ENCODE results near the gene SEC24B.
"Not testable (repeated sequence)": the region's sequence is repeated elsewhere in the genome, so short reads cannot be mapped to it uniquely, and the experiment has no call there.

The SEC24B gene

DNA sequence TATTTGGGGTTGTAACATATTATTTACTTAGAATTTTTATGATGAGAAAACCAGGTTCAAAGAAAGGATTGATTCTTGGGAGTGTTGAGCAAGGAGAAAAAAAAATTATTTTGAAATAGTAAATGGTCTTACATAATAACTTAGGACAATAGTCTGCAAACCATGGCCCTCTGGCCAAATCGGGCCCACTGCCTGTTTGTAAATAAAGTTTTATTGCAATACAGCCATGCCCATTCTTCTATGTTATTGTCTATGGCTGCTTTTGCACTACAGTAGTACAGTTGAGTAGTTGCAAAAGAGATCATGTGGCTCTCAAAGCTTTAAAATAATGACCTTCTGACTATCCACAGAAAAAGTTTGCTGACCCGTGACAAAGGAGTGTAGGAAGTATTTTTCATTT, 63.3 kb downstream of the SEC24B start:
- Histone ChIP-seq H3K4me1 (peaks cover 13% of the 10 kb centered on the region), H3K36me3 (replicated peaks) (peaks cover 37% of the 10 kb centered on the region), H3K4me3 (no peak overlapping the region), H3K27me3 (ENCODE audit: low read depth) (no peaks in the 10 kb centered on the region), H3K9me3 (no peaks in the 10 kb centered on the region)
- peak in 1 of 2 experiments; percentile 7 for DNase-seq (ENCODE audit: low spot score in 2 of 2)
- in situ Hi-C loops (cut with MboI; ENCODE audit: low sequenced_read_pairs), result no loop called here

DNA sequence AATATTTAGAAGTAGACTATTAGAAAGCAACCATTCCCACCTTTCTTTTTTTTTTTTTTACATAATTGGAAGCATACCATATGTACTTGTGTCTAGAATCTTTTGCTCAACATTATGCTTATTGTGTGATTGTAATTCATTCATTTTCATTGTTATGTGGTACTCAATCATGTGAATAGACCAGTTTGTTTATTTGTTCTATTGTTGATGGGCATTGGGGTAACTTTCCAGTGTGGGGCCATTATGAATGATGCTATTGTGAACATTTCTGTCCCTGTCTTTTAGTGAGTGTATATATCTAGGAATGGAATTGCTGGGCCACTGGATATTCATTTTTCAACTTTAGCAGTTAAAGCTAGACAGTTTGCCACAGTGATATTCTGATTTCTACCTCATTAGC, 63.9 kb downstream of the SEC24B start:
- Histone ChIP-seq H3K4me3 (no peak overlapping the region), H3K9me3 (no peaks in the 10 kb centered on the region), H3K27me3 (ENCODE audit: low read depth) (no peaks in the 10 kb centered on the region), H3K4me1 (peaks cover 13% of the 10 kb centered on the region), H3K36me3 (replicated peaks) (peaks cover 37% of the 10 kb centered on the region)
- peak in 1 of 2 experiments; percentile 47 for DNase-seq (ENCODE audit: low spot score in 2 of 2)
- in situ Hi-C loops (cut with MboI; ENCODE audit: low sequenced_read_pairs), result no loop called here

DNA sequence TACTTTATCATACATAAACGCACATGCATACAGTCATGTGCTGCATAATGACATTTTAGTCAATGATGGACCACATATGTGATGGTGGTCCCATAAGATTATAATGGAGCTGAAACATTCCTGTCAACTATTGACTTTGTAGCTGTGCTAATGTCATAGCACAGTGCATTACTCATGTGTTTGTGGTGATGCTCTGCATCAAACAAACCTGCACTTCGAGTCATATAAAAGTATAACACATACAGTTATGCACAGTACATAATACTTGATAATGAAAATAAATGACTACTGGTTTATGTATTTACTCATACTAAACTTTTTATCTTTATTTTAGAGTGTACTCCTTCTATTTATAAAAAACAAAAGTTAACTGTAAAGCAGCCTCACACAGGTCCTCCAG, 65.9 kb downstream of the SEC24B start:
- in situ Hi-C loops (cut with MboI; ENCODE audit: low sequenced_read_pairs), result no loop called here
- peaks cover 32% of the 10 kb centered on the region for H3K36me3 ChIP-seq (replicated peaks)
- peaks cover 13% of the 10 kb centered on the region for H3K4me1 ChIP-seq
- no peaks in the 10 kb centered on the region for H3K27me3 ChIP-seq (ENCODE audit: low read depth)
- no peak overlapping the region for H3K4me3 ChIP-seq
- no peaks in the 10 kb centered on the region for H3K9me3 ChIP-seq
- DNase-seq (ENCODE audit: low spot score in 2 of 2), result no peak

DNA sequence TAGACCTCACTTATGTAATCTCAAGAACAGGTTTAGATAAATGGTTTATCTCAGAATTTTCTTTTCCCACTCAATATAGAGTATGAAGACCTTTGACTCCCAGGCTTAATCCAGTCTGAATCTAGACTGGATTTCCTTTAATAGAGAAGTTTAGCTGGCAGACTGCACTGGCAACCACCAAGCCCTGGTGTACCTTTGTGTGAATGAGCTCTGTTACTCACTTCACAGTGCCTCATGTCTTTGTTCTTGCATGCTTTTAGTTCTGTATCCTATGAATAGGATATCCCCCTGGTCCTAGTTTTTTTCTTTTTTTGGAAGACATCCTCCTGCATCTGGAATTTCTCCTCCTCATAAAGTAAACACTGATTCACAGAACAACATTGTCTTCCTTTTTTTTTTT, 73.3 kb downstream of the SEC24B start:
- H3K9me3 ChIP-seq, result no peaks in the 10 kb centered on the region
- H3K4me3 ChIP-seq, result no peak overlapping the region
- H3K36me3 ChIP-seq (replicated peaks), result peaks cover 28% of the 10 kb centered on the region
- DNase-seq (ENCODE audit: low spot score in 2 of 2), result no peak
- no peaks in the 10 kb centered on the region for H3K27me3 ChIP-seq (ENCODE audit: low read depth)
- in situ Hi-C loops (cut with MboI; ENCODE audit: low sequenced_read_pairs), result no loop called here
- H3K4me1 ChIP-seq, result no peaks in the 10 kb centered on the region; the same call in 1 of the 2 replicates

DNA sequence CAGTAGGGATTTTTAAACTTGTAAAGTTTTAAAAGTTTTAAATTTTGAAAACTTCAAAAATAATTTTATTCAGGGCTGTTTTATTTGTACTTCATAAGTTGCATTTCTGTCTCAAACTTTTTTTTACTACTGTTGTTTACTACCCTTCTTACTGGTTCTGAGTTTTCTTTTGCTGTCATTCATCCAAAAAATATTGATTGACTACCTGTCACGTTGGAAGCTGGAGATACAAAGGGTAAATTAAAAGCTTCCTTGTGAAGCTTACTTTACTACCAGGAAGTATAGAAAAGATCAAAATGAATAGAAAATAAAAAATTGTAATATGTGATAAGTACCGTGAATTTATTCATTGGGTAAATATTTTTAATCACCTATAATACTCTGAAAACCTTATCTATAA, 77.1 kb downstream of the SEC24B start:
- no peak for DNase-seq (ENCODE audit: low spot score in 2 of 2)
- no peak overlapping the region for H3K4me3 ChIP-seq
- H3K9me3 ChIP-seq, result no peaks in the 10 kb centered on the region
- H3K4me1 ChIP-seq, result no peaks in the 10 kb centered on the region; the same call in 1 of the 2 replicates
- in situ Hi-C loops (cut with MboI; ENCODE audit: low sequenced_read_pairs), result no loop called here
- H3K27me3 ChIP-seq (ENCODE audit: low read depth), result no peaks in the 10 kb centered on the region
- H3K36me3 ChIP-seq (replicated peaks), result peaks cover 38% of the 10 kb centered on the region

DNA sequence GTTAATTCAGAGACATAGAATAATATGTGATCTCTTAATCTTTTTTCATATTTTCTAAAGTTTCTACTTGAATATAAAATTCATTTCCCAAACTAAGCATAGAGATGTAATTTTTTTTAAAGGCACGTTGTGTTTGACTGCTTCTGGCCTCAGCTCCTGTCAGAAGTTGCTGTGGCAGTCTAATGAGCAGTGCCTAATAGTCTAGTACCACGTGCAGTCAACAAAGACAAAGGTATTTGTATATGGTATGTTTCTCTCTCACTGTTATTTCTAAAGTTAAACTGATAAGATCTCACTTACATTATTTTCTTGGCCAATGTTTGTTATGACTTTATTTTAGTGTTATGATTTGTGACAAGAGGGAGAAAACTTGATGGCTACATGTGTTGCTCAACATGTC, 77.8 kb downstream of the SEC24B start:
- Histone ChIP-seq H3K4me3 (no peak overlapping the region), H3K9me3 (no peaks in the 10 kb centered on the region), H3K27me3 (ENCODE audit: low read depth) (no peaks in the 10 kb centered on the region), H3K36me3 (replicated peaks) (peaks cover 36% of the 10 kb centered on the region), H3K4me1 (no peaks in the 10 kb centered on the region)
- in situ Hi-C loops (cut with MboI; ENCODE audit: low sequenced_read_pairs), result no loop called here
- no peak for DNase-seq (ENCODE audit: low spot score in 2 of 2)

DNA sequence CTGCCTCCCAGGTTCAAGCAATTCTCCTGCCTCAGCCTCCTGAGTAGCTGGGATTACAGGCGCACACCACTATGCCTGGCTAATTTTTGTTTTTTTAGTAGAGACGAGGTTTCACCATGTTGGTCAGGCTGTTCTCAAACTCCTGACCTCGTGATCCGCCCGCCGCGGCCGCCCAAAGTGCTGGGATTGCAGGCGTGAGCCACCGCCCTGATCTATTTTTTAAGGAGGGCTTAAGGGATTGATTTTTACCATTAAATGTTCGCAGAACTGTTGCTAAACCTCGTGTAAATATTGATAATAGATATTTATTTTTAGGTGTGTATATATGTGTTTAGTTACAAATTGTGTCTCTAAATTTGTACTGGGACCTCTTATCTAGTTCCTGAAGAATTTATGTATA, 79.8 kb downstream of the SEC24B start:
- peaks cover 42% of the 10 kb centered on the region for H3K36me3 ChIP-seq (replicated peaks)
- DNase-seq (ENCODE audit: low spot score in 2 of 2); H3K9me3 ChIP-seq; H3K4me1 ChIP-seq; in situ Hi-C loops (cut with MboI; ENCODE audit: low sequenced_read_pairs); H3K4me3 ChIP-seq; H3K27me3 ChIP-seq (ENCODE audit: low read depth): not testable (repeated sequence)

DNA sequence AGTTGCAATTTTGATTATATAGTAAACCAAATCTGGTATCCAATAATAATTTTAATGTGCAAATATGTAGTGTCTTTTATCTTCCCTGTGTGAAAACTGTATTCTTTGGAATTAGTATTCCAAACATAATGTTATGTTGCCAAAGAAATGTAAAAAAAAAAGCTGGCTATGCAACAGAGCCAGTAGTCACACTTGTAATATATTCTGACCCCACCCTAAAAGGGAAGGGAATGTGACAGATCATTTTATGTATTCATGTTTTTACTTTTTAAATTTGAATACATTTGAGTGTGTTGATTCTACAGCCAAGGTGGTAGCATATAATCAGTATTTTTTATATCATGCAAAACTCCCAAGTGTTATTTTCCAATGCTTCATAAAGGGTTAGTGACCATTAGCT, 98.6 kb downstream of the SEC24B start:
- peaks cover 54% of the 10 kb centered on the region for H3K36me3 ChIP-seq (replicated peaks)
- H3K27me3 ChIP-seq (ENCODE audit: low read depth), result no peaks in the 10 kb centered on the region
- in situ Hi-C loops (cut with MboI; ENCODE audit: low sequenced_read_pairs), result no loop called here
- no peak overlapping the region for H3K4me3 ChIP-seq
- no peaks in the 10 kb centered on the region for H3K9me3 ChIP-seq
- no peaks in the 10 kb centered on the region for H3K4me1 ChIP-seq
- no peak for DNase-seq (ENCODE audit: low spot score in 2 of 2)

DNA sequence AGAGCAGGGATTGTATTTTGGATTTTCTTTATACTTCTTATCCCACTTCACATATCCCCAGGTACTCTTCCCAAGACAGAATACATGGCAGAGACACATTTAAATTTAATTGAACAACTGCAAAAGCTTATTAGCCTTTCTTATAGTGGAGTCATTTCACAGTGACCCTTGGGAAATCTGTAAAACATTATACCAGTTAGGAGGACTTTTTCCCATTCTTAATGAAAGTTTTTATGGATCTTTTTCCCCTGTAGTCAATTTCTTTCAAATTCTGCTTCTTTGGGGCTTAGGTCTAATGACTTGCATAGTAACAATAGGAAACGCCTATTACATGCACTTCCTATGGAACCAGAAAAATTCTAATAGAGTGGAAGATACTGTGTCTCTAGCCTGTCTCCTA, 111.8 kb downstream of the SEC24B start:
- DNase-seq (ENCODE audit: low spot score in 2 of 2), result no peak
- Histone ChIP-seq H3K4me3 (no peak overlapping the region), H3K27me3 (ENCODE audit: low read depth) (no peaks in the 10 kb centered on the region), H3K36me3 (replicated peaks) (no peaks in the 10 kb centered on the region), H3K9me3 (no peaks in the 10 kb centered on the region), H3K4me1 (no peaks in the 10 kb centered on the region)
- in situ Hi-C loops (cut with MboI; ENCODE audit: low sequenced_read_pairs), result no loop called here

DNA sequence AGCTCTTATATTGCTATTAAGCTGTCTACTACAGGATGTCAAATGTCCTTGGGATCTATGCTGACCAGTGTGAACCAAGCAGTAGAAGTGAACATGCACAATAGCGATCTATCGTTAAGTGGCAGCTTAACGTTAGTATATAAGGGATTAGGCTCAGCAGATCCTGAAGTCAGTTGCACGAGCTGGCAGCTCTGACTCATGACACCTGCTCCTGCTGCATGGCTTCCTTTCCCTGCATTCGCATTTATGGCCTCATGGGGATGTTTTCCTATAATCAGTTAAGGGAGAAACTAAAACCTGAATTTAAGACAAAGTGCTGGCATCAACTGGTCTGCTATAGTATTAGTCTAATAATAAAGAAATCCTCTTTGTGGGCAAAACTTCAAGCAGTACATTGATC, 113.8 kb downstream of the SEC24B start:
- no peaks in the 10 kb centered on the region for H3K9me3 ChIP-seq
- in situ Hi-C loops (cut with MboI; ENCODE audit: low sequenced_read_pairs), result no loop called here
- H3K36me3 ChIP-seq (replicated peaks), result no peaks in the 10 kb centered on the region

DNA sequence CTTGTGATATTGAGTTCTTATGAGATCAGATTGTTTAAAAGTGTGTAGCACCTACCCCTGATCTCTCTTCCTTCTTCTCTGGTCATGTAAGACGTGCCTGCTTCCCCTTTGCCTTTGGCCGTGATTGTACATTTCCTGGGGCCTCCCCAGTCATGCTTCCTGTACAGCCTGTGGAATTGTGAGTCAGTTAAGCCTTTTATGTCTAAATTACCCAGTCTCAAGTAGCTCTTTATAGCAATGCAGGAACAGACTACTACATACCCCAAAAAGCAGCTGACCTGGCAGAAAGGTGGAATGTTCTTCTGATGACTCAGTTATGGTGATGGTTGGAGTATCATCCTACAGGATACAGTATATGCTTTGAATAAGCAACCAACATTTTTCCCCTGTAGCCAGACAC, 115.0 kb downstream of the SEC24B start:
- no peak for DNase-seq (ENCODE audit: low spot score in 2 of 2)
- no peak overlapping the region for H3K4me3 ChIP-seq
- H3K4me1 ChIP-seq, result no peaks in the 10 kb centered on the region
- in situ Hi-C loops (cut with MboI; ENCODE audit: low sequenced_read_pairs), result no loop called here
- no peaks in the 10 kb centered on the region for H3K36me3 ChIP-seq (replicated peaks)
- no peaks in the 10 kb centered on the region for H3K27me3 ChIP-seq (ENCODE audit: low read depth)
- H3K9me3 ChIP-seq, result no peaks in the 10 kb centered on the region

More for the DNA sequence above, 113.8 kb downstream of the SEC24B start:
- no peak for DNase-seq (ENCODE audit: low spot score in 2 of 2)
- H3K27me3 ChIP-seq (ENCODE audit: low read depth), result no peaks in the 10 kb centered on the region
- H3K4me3 ChIP-seq, result no peak overlapping the region
- no peaks in the 10 kb centered on the region for H3K4me1 ChIP-seq

DNA sequence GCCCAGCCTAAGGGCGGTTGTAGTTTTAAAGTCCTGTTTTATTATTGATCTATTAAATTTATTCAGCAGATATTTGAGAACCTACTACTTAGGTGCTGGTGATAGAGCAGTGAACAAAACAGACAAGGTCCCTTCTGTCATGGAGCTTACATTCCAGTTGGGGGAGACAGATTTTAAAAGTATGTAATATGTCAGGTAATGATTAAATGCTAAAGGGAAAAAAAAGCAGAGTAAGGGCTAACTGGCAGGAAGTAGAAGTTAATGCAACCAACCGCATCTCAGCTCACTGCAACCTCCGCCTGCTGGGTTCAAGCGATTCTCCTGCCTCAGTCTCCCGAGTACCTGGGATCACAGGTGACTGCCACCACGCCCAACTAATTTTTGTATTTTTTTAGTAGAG, 118.6 kb downstream of the SEC24B start:
- H3K4me3 ChIP-seq, result no peak overlapping the region
- no peak for DNase-seq (ENCODE audit: low spot score in 2 of 2)
- no peaks in the 10 kb centered on the region for H3K4me1 ChIP-seq
- H3K36me3 ChIP-seq (replicated peaks), result no peaks in the 10 kb centered on the region
- in situ Hi-C loops (cut with MboI; ENCODE audit: low sequenced_read_pairs), result no loop called here
- H3K9me3 ChIP-seq, result no peaks in the 10 kb centered on the region
- H3K27me3 ChIP-seq (ENCODE audit: low read depth), result no peaks in the 10 kb centered on the region

DNA sequence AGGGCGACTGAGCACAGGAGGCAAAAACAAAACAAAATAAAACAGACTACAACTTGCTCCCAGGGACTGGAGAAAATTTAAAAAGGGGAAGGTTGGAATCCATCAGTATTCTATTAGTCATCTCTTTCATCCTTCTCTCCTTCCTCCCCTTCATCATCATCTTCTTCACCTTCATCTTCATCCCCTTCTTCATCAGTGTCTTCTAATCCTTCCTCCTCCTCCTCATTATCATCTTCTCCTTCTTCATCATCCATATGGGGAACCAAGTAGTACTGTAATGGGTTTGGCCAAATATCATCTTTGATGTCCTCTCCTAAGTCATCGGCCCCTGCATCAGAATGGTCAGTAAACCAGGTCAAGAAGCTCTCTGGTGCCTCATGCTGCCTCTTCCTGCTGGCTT, 119.5 kb downstream of the SEC24B start:
- Histone ChIP-seq H3K4me1 (no peaks in the 10 kb centered on the region), H3K27me3 (ENCODE audit: low read depth) (no peaks in the 10 kb centered on the region), H3K9me3 (no peaks in the 10 kb centered on the region), H3K36me3 (replicated peaks) (no peaks in the 10 kb centered on the region), H3K4me3 (no peak overlapping the region)
- DNase-seq (ENCODE audit: low spot score in 2 of 2), result no peak
- in situ Hi-C loops (cut with MboI; ENCODE audit: low sequenced_read_pairs), result no loop called here

DNA sequence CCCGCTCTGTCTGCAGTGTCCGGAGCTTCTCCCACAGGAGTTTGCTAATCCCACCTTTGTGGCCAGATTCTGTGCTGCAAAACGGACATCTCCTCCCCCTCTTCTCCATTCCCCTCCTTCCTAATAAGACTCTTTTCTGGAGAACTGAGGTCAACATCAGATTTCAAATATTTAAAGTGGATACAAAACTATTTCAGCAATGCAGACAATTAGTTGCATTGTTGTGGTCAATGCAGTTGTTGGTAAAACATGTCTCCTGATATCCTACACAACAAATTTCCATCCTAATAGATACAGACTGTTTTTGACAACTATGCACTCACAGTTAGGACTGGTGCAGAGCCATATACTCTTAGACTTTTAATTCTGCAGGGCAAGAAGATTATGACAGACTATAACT, 121.4 kb downstream of the SEC24B start:
- no peaks in the 10 kb centered on the region for H3K9me3 ChIP-seq
- no peak overlapping the region for H3K4me3 ChIP-seq
- no peaks in the 10 kb centered on the region for H3K27me3 ChIP-seq (ENCODE audit: low read depth)
- H3K4me1 ChIP-seq, result peaks cover 3% of the 10 kb centered on the region
- DNase-seq (ENCODE audit: low spot score in 2 of 2), result no peak
- in situ Hi-C loops (cut with MboI; ENCODE audit: low sequenced_read_pairs), result no loop called here
- H3K36me3 ChIP-seq (replicated peaks), result no peaks in the 10 kb centered on the region

DNA sequence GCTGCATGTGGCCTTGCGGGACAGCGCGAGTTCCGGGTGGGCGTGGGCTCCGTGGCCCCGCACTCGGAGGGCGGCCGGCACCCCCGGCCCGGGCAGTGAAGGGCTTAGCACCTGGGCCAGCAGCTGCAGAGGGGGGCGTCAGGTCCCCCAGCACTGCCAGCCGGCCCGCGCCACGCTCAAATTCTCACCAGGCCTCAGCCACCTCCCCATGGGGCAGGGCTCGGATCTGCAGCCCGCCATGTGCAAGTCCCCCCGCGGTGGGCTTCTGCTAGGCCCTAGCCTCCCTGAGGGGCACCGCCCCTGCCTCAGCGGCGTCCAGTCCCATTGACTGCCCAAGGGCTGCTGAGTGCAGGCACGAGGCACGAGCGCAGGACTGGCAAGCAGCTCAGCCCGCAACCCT, 123.8 kb downstream of the SEC24B start:
- Histone ChIP-seq H3K27me3 (ENCODE audit: low read depth) (no peaks in the 10 kb centered on the region), H3K4me1 (peaks cover 8% of the 10 kb centered on the region), H3K9me3 (no peaks in the 10 kb centered on the region), H3K4me3 (no peak overlapping the region), H3K36me3 (replicated peaks) (no peaks in the 10 kb centered on the region)
- DNase-seq (ENCODE audit: low spot score in 2 of 2), result no peak
- in situ Hi-C loops (cut with MboI; ENCODE audit: low sequenced_read_pairs), result no loop called here

Data from HAP-1 (cell line).